ENCODE data around the gene DNMT1. TPM values are rescaled to one million over a fixed set of nuclear protein-coding genes. Genes with fewer than 3 reads are reported as not detected.
A peak's percentile ranks its signal among the peaks of the same experiment; 100 is the strongest.

The DNMT1 gene
- total RNA-seq, 1 experiment from 2014 or later = 210 TPM

DNA sequence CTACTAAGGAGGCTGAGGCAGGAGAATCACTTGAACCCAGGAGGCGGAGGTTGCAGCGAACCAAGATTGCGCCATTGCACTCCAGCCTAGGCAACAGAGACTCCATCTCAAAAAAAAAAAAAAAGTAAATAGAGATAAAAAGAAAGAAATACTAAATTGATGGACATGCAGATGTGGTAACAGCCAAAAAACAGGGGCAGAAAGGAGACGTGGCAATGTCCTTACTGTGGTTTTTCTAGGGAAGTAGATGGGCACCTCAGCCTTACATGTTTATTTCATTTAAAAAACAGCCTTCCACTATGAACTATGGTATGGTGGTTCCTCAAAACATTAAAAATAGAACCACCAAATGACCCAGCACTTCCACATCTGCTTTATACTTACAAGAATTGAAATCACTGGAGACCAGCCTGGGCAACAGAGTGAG lies 68.5 kb downstream of the DNMT1 start:
- TF ChIP-seq ETV6 (CRISPR knock-in tag; IDR thresholded peaks at IDR 0.05) (no peak), EMX1 (CRISPR knock-in tag; IDR thresholded peaks at IDR 0.05) (no peak), RELA (CRISPR knock-in tag; IDR thresholded peaks at IDR 0.05; ENCODE audit: borderline replicate concordance) (no peak), ZNF138 (CRISPR knock-in tag; conservative IDR thresholded peaks at IDR 0.05) (no peak), ZNF423 (CRISPR knock-in tag; IDR thresholded peaks at IDR 0.05) (no peak), JUN (CRISPR knock-in tag; IDR thresholded peaks at IDR 0.05) (no peak)
- TF ChIP-seq, protein P1, sequence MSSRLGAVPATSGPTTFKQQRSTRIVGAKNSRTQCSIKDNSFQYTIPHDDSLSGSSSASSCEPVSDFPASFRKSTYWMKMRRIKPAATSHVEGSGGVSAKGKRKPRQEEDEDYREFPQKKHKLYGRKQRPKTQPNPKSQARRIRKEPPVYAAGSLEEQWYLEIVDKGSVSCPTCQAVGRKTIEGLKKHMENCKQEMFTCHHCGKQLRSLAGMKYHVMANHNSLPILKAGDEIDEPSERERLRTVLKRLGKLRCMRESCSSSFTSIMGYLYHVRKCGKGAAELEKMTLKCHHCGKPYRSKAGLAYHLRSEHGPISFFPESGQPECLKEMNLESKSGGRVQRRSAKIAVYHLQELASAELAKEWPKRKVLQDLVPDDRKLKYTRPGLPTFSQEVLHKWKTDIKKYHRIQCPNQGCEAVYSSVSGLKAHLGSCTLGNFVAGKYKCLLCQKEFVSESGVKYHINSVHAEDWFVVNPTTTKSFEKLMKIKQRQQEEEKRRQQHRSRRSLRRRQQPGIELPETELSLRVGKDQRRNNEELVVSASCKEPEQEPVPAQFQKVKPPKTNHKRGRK (CRISPR knock-in tag; IDR thresholded peaks at IDR 0.05; ENCODE audit: borderline replicate concordance) = no peak
- TF ChIP-seq, protein P2, sequence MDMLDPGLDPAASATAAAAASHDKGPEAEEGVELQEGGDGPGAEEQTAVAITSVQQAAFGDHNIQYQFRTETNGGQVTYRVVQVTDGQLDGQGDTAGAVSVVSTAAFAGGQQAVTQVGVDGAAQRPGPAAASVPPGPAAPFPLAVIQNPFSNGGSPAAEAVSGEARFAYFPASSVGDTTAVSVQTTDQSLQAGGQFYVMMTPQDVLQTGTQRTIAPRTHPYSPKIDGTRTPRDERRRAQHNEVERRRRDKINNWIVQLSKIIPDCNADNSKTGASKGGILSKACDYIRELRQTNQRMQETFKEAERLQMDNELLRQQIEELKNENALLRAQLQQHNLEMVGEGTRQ (CRISPR knock-in tag; IDR thresholded peaks at IDR 0.05) = no peak
- TF ChIP-seq, protein P3, sequence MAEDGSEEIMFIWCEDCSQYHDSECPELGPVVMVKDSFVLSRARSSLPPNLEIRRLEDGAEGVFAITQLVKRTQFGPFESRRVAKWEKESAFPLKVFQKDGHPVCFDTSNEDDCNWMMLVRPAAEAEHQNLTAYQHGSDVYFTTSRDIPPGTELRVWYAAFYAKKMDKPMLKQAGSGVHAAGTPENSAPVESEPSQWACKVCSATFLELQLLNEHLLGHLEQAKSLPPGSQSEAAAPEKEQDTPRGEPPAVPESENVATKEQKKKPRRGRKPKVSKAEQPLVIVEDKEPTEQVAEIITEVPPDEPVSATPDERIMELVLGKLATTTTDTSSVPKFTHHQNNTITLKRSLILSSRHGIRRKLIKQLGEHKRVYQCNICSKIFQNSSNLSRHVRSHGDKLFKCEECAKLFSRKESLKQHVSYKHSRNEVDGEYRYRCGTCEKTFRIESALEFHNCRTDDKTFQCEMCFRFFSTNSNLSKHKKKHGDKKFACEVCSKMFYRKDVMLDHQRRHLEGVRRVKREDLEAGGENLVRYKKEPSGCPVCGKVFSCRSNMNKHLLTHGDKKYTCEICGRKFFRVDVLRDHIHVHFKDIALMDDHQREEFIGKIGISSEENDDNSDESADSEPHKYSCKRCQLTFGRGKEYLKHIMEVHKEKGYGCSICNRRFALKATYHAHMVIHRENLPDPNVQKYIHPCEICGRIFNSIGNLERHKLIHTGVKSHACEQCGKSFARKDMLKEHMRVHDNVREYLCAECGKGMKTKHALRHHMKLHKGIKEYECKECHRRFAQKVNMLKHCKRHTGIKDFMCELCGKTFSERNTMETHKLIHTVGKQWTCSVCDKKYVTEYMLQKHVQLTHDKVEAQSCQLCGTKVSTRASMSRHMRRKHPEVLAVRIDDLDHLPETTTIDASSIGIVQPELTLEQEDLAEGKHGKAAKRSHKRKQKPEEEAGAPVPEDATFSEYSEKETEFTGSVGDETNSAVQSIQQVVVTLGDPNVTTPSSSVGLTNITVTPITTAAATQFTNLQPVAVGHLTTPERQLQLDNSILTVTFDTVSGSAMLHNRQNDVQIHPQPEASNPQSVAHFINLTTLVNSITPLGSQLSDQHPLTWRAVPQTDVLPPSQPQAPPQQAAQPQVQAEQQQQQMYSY (CRISPR knock-in tag; IDR thresholded peaks at IDR 0.05) = no peak
- TF ChIP-seq, protein P4, sequence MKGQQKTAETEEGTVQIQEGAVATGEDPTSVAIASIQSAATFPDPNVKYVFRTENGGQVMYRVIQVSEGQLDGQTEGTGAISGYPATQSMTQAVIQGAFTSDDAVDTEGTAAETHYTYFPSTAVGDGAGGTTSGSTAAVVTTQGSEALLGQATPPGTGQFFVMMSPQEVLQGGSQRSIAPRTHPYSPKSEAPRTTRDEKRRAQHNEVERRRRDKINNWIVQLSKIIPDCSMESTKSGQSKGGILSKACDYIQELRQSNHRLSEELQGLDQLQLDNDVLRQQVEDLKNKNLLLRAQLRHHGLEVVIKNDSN (CRISPR knock-in tag; IDR thresholded peaks at IDR 0.05) = no peak
- TF ChIP-seq, protein P5, sequence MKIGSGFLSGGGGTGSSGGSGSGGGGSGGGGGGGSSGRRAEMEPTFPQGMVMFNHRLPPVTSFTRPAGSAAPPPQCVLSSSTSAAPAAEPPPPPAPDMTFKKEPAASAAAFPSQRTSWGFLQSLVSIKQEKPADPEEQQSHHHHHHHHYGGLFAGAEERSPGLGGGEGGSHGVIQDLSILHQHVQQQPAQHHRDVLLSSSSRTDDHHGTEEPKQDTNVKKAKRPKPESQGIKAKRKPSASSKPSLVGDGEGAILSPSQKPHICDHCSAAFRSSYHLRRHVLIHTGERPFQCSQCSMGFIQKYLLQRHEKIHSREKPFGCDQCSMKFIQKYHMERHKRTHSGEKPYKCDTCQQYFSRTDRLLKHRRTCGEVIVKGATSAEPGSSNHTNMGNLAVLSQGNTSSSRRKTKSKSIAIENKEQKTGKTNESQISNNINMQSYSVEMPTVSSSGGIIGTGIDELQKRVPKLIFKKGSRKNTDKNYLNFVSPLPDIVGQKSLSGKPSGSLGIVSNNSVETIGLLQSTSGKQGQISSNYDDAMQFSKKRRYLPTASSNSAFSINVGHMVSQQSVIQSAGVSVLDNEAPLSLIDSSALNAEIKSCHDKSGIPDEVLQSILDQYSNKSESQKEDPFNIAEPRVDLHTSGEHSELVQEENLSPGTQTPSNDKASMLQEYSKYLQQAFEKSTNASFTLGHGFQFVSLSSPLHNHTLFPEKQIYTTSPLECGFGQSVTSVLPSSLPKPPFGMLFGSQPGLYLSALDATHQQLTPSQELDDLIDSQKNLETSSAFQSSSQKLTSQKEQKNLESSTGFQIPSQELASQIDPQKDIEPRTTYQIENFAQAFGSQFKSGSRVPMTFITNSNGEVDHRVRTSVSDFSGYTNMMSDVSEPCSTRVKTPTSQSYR (CRISPR knock-in tag; IDR thresholded peaks at IDR 0.05) = no peak
- peaks cover 10% of the 10 kb centered on the region for H3K36me3 Mint-ChIP-seq
- DNase-seq (ENCODE audit: low spot score) (no peak), ATAC-seq (no peak)
- ChIA-PET CTCF (no interaction called here), POLR2A (no interaction called here)
- no peaks in the 10 kb centered on the region for H3K4me1 Mint-ChIP-seq
- H3K9me3 Mint-ChIP-seq = peaks cover 4% of the 10 kb centered on the region
- no peak overlapping the region for H3K27ac Mint-ChIP-seq
- no peak overlapping the region for H3K4me3 Mint-ChIP-seq
- H3K27me3 Mint-ChIP-seq (ENCODE audit: low read depth) = no peaks in the 10 kb centered on the region

DNA sequence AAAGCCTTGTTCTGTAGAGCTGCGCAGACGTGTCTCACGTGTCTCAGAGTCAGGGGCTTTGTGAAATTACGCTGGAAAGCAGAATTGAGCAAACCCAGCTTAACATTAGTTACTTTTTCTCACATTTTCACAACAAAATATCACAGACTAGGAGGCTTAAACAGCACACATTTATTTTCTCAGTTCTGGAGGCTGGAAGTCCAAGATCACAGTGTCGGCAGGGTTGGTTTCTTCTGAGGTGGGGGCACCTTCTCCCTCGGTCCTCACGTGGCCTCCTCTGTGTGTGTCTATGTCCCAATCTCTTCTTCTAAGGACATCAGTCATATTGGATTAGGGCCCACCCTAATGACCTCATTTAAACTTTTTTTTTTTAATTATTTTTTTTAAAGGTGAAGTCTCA lies 70.3 kb downstream of the DNMT1 start:
- peak overlapping the region; percentile 61 for H3K27ac Mint-ChIP-seq
- H3K4me3 Mint-ChIP-seq = no peak overlapping the region
- no peaks in the 10 kb centered on the region for H3K27me3 Mint-ChIP-seq (ENCODE audit: low read depth)
- POLR2A ChIA-PET = no interaction called here
- H3K4me1 Mint-ChIP-seq = no peaks in the 10 kb centered on the region
- peaks cover 7% of the 10 kb centered on the region for H3K36me3 Mint-ChIP-seq
- DNase-seq (ENCODE audit: low spot score) (no peak), ATAC-seq (no peak)
- peaks cover 4% of the 10 kb centered on the region for H3K9me3 Mint-ChIP-seq
- CTCF ChIA-PET = no interaction called here
- TF ChIP-seq, protein P6, sequence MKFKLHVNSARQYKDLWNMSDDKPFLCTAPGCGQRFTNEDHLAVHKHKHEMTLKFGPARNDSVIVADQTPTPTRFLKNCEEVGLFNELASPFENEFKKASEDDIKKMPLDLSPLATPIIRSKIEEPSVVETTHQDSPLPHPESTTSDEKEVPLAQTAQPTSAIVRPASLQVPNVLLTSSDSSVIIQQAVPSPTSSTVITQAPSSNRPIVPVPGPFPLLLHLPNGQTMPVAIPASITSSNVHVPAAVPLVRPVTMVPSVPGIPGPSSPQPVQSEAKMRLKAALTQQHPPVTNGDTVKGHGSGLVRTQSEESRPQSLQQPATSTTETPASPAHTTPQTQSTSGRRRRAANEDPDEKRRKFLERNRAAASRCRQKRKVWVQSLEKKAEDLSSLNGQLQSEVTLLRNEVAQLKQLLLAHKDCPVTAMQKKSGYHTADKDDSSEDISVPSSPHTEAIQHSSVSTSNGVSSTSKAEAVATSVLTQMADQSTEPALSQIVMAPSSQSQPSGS (CRISPR knock-in tag; IDR thresholded peaks at IDR 0.05; ENCODE audit: borderline replicate concordance, low read depth) = no peak
- TF ChIP-seq, protein P7, sequence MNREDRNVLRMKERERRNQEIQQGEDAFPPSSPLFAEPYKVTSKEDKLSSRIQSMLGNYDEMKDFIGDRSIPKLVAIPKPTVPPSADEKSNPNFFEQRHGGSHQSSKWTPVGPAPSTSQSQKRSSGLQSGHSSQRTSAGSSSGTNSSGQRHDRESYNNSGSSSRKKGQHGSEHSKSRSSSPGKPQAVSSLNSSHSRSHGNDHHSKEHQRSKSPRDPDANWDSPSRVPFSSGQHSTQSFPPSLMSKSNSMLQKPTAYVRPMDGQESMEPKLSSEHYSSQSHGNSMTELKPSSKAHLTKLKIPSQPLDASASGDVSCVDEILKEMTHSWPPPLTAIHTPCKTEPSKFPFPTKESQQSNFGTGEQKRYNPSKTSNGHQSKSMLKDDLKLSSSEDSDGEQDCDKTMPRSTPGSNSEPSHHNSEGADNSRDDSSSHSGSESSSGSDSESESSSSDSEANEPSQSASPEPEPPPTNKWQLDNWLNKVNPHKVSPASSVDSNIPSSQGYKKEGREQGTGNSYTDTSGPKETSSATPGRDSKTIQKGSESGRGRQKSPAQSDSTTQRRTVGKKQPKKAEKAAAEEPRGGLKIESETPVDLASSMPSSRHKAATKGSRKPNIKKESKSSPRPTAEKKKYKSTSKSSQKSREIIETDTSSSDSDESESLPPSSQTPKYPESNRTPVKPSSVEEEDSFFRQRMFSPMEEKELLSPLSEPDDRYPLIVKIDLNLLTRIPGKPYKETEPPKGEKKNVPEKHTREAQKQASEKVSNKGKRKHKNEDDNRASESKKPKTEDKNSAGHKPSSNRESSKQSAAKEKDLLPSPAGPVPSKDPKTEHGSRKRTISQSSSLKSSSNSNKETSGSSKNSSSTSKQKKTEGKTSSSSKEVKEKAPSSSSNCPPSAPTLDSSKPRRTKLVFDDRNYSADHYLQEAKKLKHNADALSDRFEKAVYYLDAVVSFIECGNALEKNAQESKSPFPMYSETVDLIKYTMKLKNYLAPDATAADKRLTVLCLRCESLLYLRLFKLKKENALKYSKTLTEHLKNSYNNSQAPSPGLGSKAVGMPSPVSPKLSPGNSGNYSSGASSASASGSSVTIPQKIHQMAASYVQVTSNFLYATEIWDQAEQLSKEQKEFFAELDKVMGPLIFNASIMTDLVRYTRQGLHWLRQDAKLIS (CRISPR knock-in tag; IDR thresholded peaks at IDR 0.05; ENCODE audit: borderline replicate concordance) = no peak
- TF ChIP-seq, protein P8, sequence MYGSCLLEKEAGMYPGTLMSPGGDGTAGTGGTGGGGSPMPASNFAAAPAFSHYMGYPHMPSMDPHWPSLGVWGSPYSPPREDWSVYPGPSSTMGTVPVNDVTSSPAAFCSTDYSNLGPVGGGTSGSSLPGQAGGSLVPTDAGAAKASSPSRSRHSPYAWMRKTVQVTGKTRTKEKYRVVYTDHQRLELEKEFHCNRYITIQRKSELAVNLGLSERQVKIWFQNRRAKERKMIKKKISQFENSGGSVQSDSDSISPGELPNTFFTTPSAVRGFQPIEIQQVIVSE (CRISPR knock-in tag; IDR thresholded peaks at IDR 0.05; ENCODE audit: borderline replicate concordance) = no peak
- TF ChIP-seq, protein P9, sequence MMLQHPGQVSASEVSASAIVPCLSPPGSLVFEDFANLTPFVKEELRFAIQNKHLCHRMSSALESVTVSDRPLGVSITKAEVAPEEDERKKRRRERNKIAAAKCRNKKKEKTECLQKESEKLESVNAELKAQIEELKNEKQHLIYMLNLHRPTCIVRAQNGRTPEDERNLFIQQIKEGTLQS (CRISPR knock-in tag; conservative IDR thresholded peaks at IDR 0.05) = no peak
- TF ChIP-seq FOXP1 (CRISPR knock-in tag; IDR thresholded peaks at IDR 0.05; ENCODE audit: borderline replicate concordance) (no peak), ZNF671 (CRISPR knock-in tag; IDR thresholded peaks at IDR 0.05) (no peak)

Data from WTC11 (cell line).